NCI-H1105 treated with DMSO at 0.1 percent for 48 hours (cell line): ENCODE measurements around the gene CALD1.

Experiments used
- DNase-seq: peaks from one replicate; lab custom pipeline; 2025; lab: John Stamatoyannopoulos, UW

The CALD1 gene

GRCh38 chr7:134896073-134896472 lies 116.6 kb downstream of the CALD1 start:
- DNase-seq, result no peak

- no peak for DNase-seq
These were observed 118.5 kb downstream of the CALD1 start for GRCh38 chr7:134897936-134898335.

- DNase-seq, result no peak
These were observed 120.3 kb downstream of the CALD1 start for GRCh38 chr7:134899729-134900128.

DNA sequence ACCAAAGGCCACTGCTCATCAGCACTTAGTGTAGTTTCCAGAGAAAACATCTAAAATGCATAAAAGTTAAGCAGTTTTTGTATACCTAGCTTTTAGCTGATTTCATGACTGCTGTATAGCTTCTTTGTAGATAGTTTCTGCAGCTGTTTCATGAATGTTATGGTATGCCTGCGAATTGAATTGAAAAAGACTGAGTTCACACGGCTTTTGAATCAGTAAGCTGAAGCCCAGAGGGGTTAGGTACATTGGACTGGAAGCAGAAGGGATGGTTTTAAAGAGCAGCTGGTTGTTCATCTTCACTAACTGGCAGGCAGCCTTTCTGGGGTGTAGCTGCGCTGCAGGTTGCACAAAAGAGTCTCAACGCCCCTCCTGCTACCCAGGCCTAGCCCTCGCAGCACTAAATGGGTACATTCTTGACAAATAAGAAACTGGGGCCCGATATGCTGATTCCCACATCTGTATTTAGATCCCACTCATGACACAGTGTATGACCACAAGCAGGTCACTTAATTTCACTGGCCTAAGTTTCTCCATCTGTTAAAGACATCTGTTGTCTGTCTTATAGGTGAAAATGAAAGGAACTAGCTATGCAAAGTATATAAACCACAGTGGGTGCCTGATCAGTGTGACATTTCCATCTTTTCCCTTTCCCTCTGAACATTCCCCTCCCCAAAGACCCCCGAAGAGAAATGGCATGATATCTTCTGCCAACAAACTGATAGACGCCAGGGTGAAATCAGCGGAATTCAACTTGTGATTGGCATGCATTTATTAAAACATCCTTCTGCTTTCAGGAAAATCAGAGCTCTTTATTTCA lies 120.9 kb downstream of the CALD1 start:
- DNase-seq, result no peak

DNA sequence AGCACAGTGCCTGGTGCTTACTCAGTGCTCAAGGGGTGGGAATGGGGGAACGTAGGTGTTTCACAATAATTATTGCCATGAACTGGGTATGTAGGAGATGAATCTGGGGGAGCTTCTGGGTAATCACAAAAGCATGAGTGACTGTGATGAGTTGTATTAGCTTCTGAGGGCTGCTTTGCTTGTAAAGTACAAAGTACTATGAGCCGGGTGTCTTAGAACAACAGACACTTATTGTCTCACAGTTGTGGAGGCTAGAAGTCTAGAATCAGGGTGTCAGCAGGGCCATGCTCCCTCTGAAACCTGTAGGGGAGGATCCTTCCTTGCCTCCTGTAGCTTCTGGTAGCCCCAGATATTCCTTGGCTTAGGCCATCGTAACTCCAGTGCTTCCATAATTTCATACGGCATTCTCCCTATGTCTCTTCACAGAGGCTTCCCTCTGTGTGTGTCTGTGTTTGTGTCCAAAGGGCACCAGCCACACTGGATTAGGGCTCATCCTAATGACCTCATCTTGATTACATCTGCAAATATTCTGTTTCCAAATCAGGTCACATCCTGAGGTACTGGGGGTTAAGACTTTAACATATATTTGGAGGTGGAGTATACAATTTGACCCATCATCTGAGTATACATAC lies 122.1 kb downstream of the CALD1 start:
- DNase-seq, result no peak

DNA sequence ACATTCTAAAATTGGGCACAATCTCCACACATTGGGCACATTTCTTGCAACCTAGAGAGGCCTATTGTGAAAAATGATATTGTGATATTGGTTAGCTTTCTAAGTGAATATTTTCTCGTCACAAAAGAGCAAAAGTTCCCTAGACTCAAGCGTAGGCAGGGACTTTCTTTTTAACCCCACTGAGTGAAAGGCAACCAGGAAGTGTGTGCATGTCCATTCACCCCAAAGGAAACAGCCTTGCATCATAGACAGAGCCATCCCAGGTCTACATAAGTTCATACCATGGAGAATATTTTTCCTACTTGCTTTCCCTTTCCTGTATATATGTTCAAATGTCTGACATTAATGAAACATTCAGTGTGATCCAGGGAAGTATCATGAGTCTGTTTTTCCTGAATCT lies 122.6 kb downstream of the CALD1 start:
- DNase-seq, result no peak

DNA sequence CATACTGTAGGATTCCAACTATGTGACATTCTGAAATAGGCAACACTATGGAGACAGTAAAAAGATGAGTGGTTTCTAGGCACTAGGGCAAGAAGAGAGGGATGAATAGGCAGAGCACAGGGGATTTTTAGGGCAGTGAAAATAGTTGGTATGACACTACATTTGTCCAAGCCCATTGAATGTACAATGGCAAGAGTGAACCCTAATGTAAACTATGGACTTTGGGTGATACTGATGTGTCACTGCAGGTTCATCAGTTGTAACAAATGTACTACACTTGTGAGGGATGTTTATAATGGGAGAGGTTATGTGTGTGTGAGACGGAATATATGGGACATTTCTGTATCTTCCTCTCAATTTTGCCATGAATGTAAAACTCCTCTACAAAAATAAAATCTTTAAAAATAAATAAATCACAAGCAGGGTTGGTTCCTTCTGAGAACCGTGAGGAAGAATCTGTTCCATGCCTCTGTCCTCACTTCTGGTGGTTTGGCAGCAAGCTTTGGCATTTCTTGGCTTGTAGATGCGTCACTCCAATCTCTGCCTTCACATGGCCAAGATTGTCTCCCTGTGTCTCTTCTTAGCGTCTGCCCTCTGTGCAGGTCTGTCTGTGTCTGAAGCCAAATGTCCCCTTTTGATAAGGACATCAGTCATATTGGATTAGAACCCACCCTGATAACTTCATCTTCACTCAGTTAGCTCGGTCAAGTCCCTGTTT lies 123.8 kb downstream of the CALD1 start:
- DNase-seq, result no peak

- DNase-seq, result no peak
These were observed 125.9 kb downstream of the CALD1 start for GRCh38 chr7:134905375-134905774.

GRCh38 chr7:134907000-134907399 lies 127.6 kb downstream of the CALD1 start:
- DNase-seq, result no peak

DNA sequence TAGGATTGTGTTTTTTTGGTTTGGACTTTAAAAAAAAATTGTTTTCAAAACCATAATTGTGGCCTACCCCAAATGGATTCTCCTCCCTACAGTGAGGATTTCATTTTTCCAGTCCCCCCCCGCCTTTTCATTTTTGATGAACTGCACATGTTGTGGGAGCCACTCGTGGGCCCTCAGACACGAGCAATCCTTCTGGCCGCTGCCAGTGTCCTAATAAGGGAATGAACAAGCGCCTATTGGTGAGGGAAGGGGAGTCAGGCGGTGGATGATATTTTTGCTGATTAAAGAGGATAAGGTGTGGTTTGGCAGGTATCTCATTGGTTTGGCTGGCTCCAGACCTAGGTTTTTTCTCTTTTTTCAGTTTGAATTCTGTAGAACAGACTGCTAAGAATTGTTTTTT lies 128.2 kb downstream of the CALD1 start:
- DNase-seq, result no peak

DNA sequence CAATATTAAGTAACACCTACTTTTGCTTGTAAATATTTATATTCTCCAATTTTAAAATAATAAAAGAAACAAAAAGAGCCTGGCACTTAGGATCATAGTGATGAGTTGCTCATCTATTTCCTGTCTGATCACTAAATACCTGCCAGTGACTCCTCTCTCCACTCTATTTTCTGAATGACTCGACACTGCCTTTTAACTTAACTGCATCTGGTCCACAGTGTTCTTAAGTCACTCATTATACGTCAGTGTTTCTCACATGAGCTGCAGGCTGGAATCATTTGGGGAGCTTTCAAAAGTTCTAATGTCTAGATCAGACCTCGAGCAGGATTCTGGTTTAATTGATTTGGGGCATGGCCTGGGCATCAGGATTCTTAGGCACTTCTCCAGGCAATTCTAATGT lies 128.9 kb downstream of the CALD1 start:
- no peak for DNase-seq

- DNase-seq, result no peak
These were observed 130.9 kb downstream of the CALD1 start for GRCh38 chr7:134910214-134910890.

- no peak for DNase-seq
These were observed 131.5 kb downstream of the CALD1 start for GRCh38 chr7:134910968-134911367.

GRCh38 chr7:134916171-134916883 lies 136.9 kb downstream of the CALD1 start:
- DNase-seq, result no peak

GRCh38 chr7:134919240-134919641 lies 139.8 kb downstream of the CALD1 start:
- no peak for DNase-seq

GRCh38 chr7:134920026-134920753 lies 140.8 kb downstream of the CALD1 start:
- DNase-seq, result no peak

- no peak for DNase-seq
These were observed 143.6 kb downstream of the CALD1 start for GRCh38 chr7:134922720-134923704.

GRCh38 chr7:134925766-134926165 lies 146.3 kb downstream of the CALD1 start:
- DNase-seq, result no peak

DNA sequence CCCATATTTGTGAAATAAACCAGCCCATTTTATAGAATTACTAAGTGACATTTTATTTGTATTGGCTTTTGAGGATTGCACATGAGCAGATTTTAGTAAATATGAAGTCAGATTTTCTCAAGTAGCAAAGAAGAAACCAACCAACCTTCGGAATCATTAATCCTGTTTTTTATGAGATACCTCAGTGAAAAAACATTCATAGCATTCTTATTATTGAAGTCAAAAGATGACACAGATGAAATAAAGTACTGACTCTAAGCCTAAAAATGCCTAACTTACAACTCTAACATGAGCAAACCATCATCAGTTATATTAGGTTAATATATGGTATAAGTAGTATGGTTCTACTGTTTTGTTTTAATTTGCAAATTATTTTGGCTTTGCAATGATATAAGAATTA lies 147.0 kb downstream of the CALD1 start:
- no peak for DNase-seq

- no peak for DNase-seq
These were observed 147.6 kb downstream of the CALD1 start for GRCh38 chr7:134927076-134927475.
